GM03348 (cell line): ENCODE results near the gene ZNF48.

Source experiments
- DNase-seq: peaks from one replicate; pipeline ENCODE4 v3.0.0; 2012; ENCODE audit warnings: low spot score

Gene ZNF48

GRCh38 chr16:30444231-30445148 lies 49.3 kb downstream of the ZNF48 start:
- no peak for DNase-seq

GRCh38 chr16:30445149-30445407 lies 49.9 kb downstream of the ZNF48 start:
- no peak for DNase-seq

- DNase-seq = peak; percentile 97
Observed at GRCh38 chr16:30445408-30446202, 50.4 kb downstream of the ZNF48 start, which contains the start of gene SEPHS2. Gene SEPHS2 (minus strand): TSS chr16:30445874. CDS start chr16:30445727, 147 bp downstream.

- DNase-seq = no peak
Observed at GRCh38 chr16:30446203-30446595, 51.0 kb downstream of the ZNF48 start.

GRCh38 chr16:30447512-30448226 lies 52.4 kb downstream of the ZNF48 start:
- DNase-seq = no peak

- no peak for DNase-seq
Observed at GRCh38 chr16:30449116-30449435, 53.9 kb downstream of the ZNF48 start.
